Caco-2 (cell line): ENCODE data around the gene RANBP17. TPM values are rescaled to one million over a fixed set of nuclear protein-coding genes. Genes with fewer than 3 reads are reported as not detected.
A peak's percentile ranks its signal among the peaks of the same experiment; 100 is the strongest.

Experiments used
- BruUV-seq: library from RNA; stranded (reverse); fragments of 400-500 nt; replicated peaks from 2 replicates; lab custom pipeline; 2021; lab: Mats Ljungman, UMichigan
- CTCF ChIA-PET: fragments of 300-600 bp; sonication (Branson Sonifier 250); formaldehyde crosslinking; loops from one replicate; lab custom pipeline; 2022; ENCODE audit warnings: antibody characterized with exemption; lab: Charles Lee
- POLR2A ChIA-PET: fragments of 300-600 bp; sonication (Branson Sonifier 250); formaldehyde crosslinking; loops from one replicate; lab custom pipeline; 2022; ENCODE audit warnings: antibody characterized with exemption; lab: Charles Lee
- DNase-seq, 2 experiments: peaks; one replicate each; pipeline versions ENCODE4 v3.0.0 to v3.0.0-alpha.2; 2020 to 2022
- H3K27me3 ChIP-seq: replicated peaks from 2 replicates; pipeline ENCODE4 v1.6.0; 2011; ENCODE audit warnings: low read length; ENCODE audit not compliant: control insufficient read depth, insufficient read depth
- H3K36me3 ChIP-seq: 2 replicates; pipeline ENCODE4 v1.5.1; 2011; ENCODE audit warnings: low read length; ENCODE audit not compliant: control insufficient read depth, insufficient read depth
- H3K4me1 ChIP-seq: fragments of 250-450 bp; sonication (Bioruptor Pico); 2 replicates; pipeline ENCODE4 v1.5.1; 2020; ENCODE audit warnings: mild to moderate bottlenecking
- H3K4me3 ChIP-seq: 2 replicates; pipeline ENCODE4 v1.5.1; 2011; ENCODE audit warnings: low read depth, mild to moderate bottlenecking, control low read depth, low read length
- H3K9me3 ChIP-seq: fragments of 250-450 bp; sonication (Bioruptor Pico); 2 replicates; pipeline ENCODE4 v1.5.1; 2020; ENCODE audit warnings: mild to moderate bottlenecking, moderate library complexity
- H3K27ac Mint-ChIP-seq: one replicate; pipeline ENCODE4 v1.8.0; 2022; ENCODE audit warnings: mixed read lengths; ENCODE audit not compliant: unreplicated experiment
- H3K27me3 Mint-ChIP-seq: one replicate; pipeline ENCODE4 v1.8.0; 2022; ENCODE audit warnings: mixed read lengths; ENCODE audit not compliant: insufficient read depth, unreplicated experiment
- H3K36me3 Mint-ChIP-seq: one replicate; pipeline ENCODE4 v1.8.0; 2022; ENCODE audit warnings: mild to moderate bottlenecking, mixed read lengths; ENCODE audit not compliant: insufficient read depth, unreplicated experiment
- H3K4me1 Mint-ChIP-seq: one replicate; pipeline ENCODE4 v1.8.0; 2022; ENCODE audit warnings: low read depth, mixed read lengths; ENCODE audit not compliant: unreplicated experiment
- H3K4me3 Mint-ChIP-seq: one replicate; pipeline ENCODE4 v1.8.0; 2022; ENCODE audit warnings: mild to moderate bottlenecking, moderate library complexity, mixed read lengths; ENCODE audit not compliant: unreplicated experiment
- H3K9me3 Mint-ChIP-seq: one replicate; pipeline ENCODE4 v1.8.0; 2022; ENCODE audit warnings: mixed read lengths; ENCODE audit not compliant: unreplicated experiment
- intact Hi-C: fragments of 100-400 bp; cut with micrococcal nuclease; formaldehyde crosslinking; loops from one replicate; pipeline ENCODE4 v1.10.0; 2022; ENCODE audit not compliant: unreplicated experiment
- total RNA-seq: library from RNA; stranded (reverse); gene quantifications from 2 replicates; pipeline ENCODE4 v1.2.3, GENCODE V29; 2022
- TF ChIP-seq, protein P1 (sequence below), 2 experiments: fragments of 200-600 bp in 1 of 2; IDR thresholded peaks; 1 replicate in 1 of 2; 2 replicates in 1 of 2; pipeline versions ENCODE4 v1.5.1 to v1.8.0; 2011 to 2022; ENCODE audit warnings: antibody characterized with exemption in 1 of 2, control low read depth in 1 of 2, inconsistent platforms in 1 of 2, low read depth in 1 of 2, low read length in 1 of 2, mild to moderate bottlenecking in 1 of 2, moderate library complexity in 1 of 2; ENCODE audit not compliant: insufficient read depth in 1 of 2, severe bottlenecking in 1 of 2, unreplicated experiment in 1 of 2

RANBP17 gene
- total RNA-seq, 1 experiment from 2014 or later, result 28.2 TPM

- ChIA-PET POLR2A (no interaction called here), CTCF (no interaction called here)
- H3K4me1 Mint-ChIP-seq, result peaks cover 19% of the 10 kb centered on the region
- intact Hi-C loops, result no loop called here
- peaks cover 31% of the 10 kb centered on the region for H3K9me3 Mint-ChIP-seq
- Histone ChIP-seq H3K27me3 (no peaks in the 10 kb centered on the region), H3K9me3 (peaks cover 12% of the 10 kb centered on the region), H3K36me3 (no peaks in the 10 kb centered on the region), H3K4me1 (peaks cover 23% of the 10 kb centered on the region), H3K4me3 (no peak overlapping the region)
- BruUV-seq, result no TSS peak
- H3K36me3 Mint-ChIP-seq, result peaks cover 14% of the 10 kb centered on the region
- DNase-seq, result no peak
- H3K27me3 Mint-ChIP-seq, result no peaks in the 10 kb centered on the region
- H3K4me3 Mint-ChIP-seq, result peak overlapping the region; percentile 61
- H3K27ac Mint-ChIP-seq, result peak overlapping the region; percentile 61
- TF ChIP-seq, protein P1, sequence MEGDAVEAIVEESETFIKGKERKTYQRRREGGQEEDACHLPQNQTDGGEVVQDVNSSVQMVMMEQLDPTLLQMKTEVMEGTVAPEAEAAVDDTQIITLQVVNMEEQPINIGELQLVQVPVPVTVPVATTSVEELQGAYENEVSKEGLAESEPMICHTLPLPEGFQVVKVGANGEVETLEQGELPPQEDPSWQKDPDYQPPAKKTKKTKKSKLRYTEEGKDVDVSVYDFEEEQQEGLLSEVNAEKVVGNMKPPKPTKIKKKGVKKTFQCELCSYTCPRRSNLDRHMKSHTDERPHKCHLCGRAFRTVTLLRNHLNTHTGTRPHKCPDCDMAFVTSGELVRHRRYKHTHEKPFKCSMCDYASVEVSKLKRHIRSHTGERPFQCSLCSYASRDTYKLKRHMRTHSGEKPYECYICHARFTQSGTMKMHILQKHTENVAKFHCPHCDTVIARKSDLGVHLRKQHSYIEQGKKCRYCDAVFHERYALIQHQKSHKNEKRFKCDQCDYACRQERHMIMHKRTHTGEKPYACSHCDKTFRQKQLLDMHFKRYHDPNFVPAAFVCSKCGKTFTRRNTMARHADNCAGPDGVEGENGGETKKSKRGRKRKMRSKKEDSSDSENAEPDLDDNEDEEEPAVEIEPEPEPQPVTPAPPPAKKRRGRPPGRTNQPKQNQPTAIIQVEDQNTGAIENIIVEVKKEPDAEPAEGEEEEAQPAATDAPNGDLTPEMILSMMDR (IDR thresholded peaks at IDR 0.05; ENCODE audit: insufficient read depth in 1 of 2, low read depth in 1 of 2, low read length in 1 of 2, severe bottlenecking in 1 of 2, unreplicated experiment in 1 of 2), result no peak
These were observed 1.4 kb upstream of the RANBP17 start for GRCh38 chr5:170860415-170860814.

DNA sequence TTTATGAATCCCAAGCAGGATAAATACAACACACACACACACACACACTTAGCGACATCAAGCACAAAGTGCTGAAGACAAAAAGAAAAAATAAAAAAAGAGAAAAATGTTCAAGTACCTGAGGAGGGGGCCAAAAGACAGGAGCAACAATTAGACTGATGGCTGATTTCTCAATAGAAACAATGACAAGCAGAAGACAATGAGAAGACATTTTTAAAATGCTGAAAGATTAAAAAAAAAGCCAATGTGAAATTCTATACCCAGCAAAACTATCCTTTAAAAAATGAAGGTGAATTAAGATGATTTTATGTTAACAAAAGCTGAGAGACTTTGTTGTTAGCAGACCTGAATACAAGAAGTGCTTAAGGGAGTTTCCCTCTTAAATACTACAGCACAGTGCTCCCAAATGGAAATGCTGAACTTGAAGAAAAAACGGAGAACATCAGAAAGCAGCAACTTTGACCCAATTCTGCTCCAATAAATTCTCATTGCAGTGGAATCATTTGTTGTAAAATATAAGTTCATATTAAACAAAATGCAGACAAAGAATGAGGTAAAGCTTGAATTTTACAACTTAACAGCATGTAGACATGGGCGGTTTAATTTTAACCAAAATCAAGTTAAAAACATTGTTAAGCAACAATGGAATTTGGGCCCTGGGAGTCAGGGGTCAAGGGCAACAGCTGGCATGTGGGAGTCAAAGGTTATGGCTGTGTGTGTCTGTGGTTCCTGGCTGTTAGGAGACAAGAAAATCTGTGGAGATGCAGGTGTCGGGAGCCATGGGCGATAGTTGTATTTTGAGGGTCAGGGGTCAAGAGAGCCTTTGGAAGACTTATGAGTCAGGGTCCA is 776 bp upstream of the RANBP17 start:
- no TSS peak for BruUV-seq
- Histone ChIP-seq H3K27me3 (no peaks in the 10 kb centered on the region), H3K9me3 (peaks cover 12% of the 10 kb centered on the region), H3K4me1 (peaks cover 25% of the 10 kb centered on the region), H3K4me3 (peak overlapping the region; percentile 78), H3K36me3 (no peaks in the 10 kb centered on the region)
- ChIA-PET POLR2A (no interaction called here), CTCF (no interaction called here)
- Mint-ChIP-seq H3K9me3 (peaks cover 31% of the 10 kb centered on the region), H3K36me3 (peaks cover 14% of the 10 kb centered on the region), H3K27me3 (no peaks in the 10 kb centered on the region), H3K4me1 (peaks cover 19% of the 10 kb centered on the region), H3K27ac (peak overlapping the region; percentile 61), H3K4me3 (peak overlapping the region; percentile 61)
- no peak for DNase-seq
- intact Hi-C loops, result no loop called here
- TF ChIP-seq, protein P1 (IDR thresholded peaks at IDR 0.05; ENCODE audit: insufficient read depth in 1 of 2, low read depth in 1 of 2, low read length in 1 of 2, severe bottlenecking in 1 of 2, unreplicated experiment in 1 of 2), result no peak

DNA sequence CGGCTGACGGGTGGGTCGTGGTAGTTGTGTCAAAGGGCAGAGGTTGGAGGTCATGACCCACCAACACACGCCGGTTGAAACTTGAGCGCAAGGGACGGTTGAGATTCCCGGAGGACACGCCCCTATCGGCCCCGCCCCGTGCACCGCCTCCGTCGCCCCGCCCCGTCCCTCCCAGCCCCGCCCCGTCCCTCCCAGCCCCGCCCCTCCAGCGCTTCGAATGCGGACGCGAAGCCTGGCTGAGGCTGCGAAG is 226 bp upstream of the RANBP17 start:
- ChIA-PET POLR2A (no interaction called here), CTCF (no interaction called here)
- Histone ChIP-seq H3K4me1 (peaks cover 25% of the 10 kb centered on the region), H3K27me3 (no peaks in the 10 kb centered on the region), H3K4me3 (peak overlapping the region; percentile 78), H3K9me3 (peaks cover 12% of the 10 kb centered on the region), H3K36me3 (no peaks in the 10 kb centered on the region)
- BruUV-seq, result no TSS peak
- no peaks in the 10 kb centered on the region for H3K27me3 Mint-ChIP-seq
- peaks cover 31% of the 10 kb centered on the region for H3K9me3 Mint-ChIP-seq
- peak overlapping the region; percentile 38 for H3K27ac Mint-ChIP-seq
- peaks cover 19% of the 10 kb centered on the region for H3K4me1 Mint-ChIP-seq
- H3K36me3 Mint-ChIP-seq, result peaks cover 14% of the 10 kb centered on the region
- TF ChIP-seq, protein P1 (IDR thresholded peaks at IDR 0.05; ENCODE audit: insufficient read depth in 1 of 2, low read depth in 1 of 2, low read length in 1 of 2, severe bottlenecking in 1 of 2, unreplicated experiment in 1 of 2), result no peak
- DNase-seq, result no peak
- H3K4me3 Mint-ChIP-seq, result peak overlapping the region; percentile 61
- intact Hi-C loops, result no loop called here
